ENCODE data around the gene LMBR1. TPM values are rescaled to one million over a fixed set of nuclear protein-coding genes. Genes with fewer than 3 reads are reported as not detected.
"Not testable (repeated sequence)": the region's sequence is repeated elsewhere in the genome, so short reads cannot be mapped to it uniquely, and the experiment has no call there.

Gene LMBR1
- total and polyA plus RNA-seq, 2 of the 4 experiments (the other 2 are of a cell fraction): 11.9 to 19.9 TPM

DNA sequence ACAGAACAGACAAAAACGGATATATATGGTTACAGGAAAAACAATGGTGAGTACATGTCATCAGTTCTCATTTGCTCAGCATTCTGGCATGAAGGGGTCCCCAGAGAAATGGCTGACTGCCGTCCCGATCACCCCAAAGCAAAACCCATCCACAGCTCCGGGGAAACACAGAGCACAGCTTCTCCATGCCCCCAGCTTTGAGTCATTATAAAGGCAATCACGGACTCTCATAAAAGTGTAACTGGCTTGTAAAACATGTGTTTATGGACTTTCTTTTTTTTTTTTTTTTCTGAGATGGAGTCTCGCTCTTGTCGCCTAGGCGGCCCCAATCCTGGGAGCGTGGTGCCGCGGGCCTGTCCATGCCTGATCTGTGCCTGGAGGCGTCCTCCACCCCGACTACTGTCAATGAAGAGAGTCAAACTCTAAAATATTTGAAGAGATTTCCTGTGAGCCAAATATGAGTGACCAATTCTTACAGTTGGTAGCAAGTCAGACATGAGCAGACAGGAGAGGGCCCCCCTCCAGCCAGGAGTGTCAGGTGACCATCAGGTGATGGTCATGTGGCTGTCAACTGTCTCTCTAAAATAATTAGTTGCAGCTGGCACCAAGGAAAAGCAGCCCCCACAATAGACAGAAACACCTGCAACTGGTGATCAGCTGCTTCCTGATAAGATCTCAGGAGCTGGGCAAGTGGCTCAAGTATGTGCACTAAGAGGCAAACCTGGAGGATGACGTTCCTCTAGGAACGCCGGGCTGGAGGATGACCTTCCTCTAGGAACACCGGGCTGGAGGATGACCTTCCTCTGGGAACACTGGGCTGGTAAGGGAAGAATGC is 34.8 kb upstream of the LMBR1 start (continued):
- TF ChIP-seq CEBPB (IDR thresholded peaks at IDR 0.05; ENCODE audit: low read depth, low read length): no peak

DNA sequence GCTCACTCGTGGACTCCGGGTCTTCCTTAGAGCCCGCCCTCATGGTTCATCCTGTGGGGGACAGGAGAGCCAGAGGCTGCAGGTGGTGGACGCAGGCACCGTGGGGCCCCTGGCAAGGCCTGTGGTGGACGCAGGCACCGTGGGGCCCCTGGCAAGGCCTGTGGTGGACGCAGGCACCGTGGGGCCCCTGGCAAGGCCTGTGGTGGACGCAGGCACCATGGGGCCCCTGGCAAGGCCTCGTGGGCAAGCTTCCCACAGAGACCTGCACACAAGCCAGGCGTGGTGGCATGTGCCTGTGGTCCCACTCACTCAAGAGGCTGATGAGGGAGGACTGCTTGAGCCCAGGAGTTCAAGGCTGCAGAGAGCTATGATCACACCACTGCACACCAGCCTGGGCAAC is 32.8 kb upstream of the LMBR1 start:
- H3K4me1 ChIP-seq (ENCODE audit: control insufficient read depth, insufficient read depth, low read length); H2AK5ac ChIP-seq (ENCODE audit: low read depth, low read length); ATAC-seq (ENCODE audit: low read depth); H4K5ac ChIP-seq (ENCODE audit: low read depth, low read length); POLR2A ChIA-PET (ENCODE audit: unreplicated experiment); H4K91ac ChIP-seq (ENCODE audit: insufficient read depth, low read depth, low read length); H3K9me1 ChIP-seq (ENCODE audit: insufficient read depth, low read length); H2BK120ac ChIP-seq (ENCODE audit: low read depth, low read length); CTCF ChIA-PET; H3K27ac ChIP-seq (ENCODE audit: insufficient read depth, low read length); H3K14ac ChIP-seq (replicated peaks; ENCODE audit: low read depth, low read length); H3K27me3 ChIP-seq (ENCODE audit: control insufficient read depth, insufficient read depth, low read length); H3K79me1 ChIP-seq (ENCODE audit: low read depth in 1 of 2, low read length in 2 of 2); H3K4ac ChIP-seq (ENCODE audit: low read depth, low read length); dilution Hi-C loops (cut with HindIII; ENCODE audit: low sequenced_read_pairs, unreplicated experiment); BruUV-seq (replicated peaks); in situ Hi-C loops (cut with MboI; ENCODE audit: low sequenced_read_pairs); H3K56ac ChIP-seq (ENCODE audit: extremely low read depth, insufficient read depth, low read length); H2BK5ac ChIP-seq (ENCODE audit: low read depth, low read length, poor library complexity, severe bottlenecking); H2AFZ ChIP-seq (replicated peaks; ENCODE audit: low read length, poor library complexity); DNase-seq; H3K4me3 ChIP-seq (ENCODE audit: insufficient read depth, low read depth, low read length); H4K8ac ChIP-seq (ENCODE audit: low read depth in 2 of 2, low read length in 2 of 2); H3K4me2 ChIP-seq (ENCODE audit: low read depth, low read length); H3K9ac ChIP-seq (ENCODE audit: low read depth, low read length); H2AK9ac ChIP-seq (replicated peaks; ENCODE audit: low read depth, low read length, poor library complexity); H3K9me3 ChIP-seq (ENCODE audit: control insufficient read depth, insufficient read depth, low read length); H2BK20ac ChIP-seq (ENCODE audit: low read depth, low read length); H4K20me1 ChIP-seq (ENCODE audit: insufficient read depth, low read length); H3K23ac ChIP-seq (ENCODE audit: low read depth, low read length); intact Hi-C loops (cut with micrococcal nuclease); H3K36me3 ChIP-seq (ENCODE audit: control insufficient read depth, insufficient read depth, low read length); H2BK15ac ChIP-seq (ENCODE audit: low read depth, low read length); H3K18ac ChIP-seq (ENCODE audit: low read depth, low read length): not testable (repeated sequence)
- no CpG with 5 or more reads among the region's 12 CpGs for WGBS, 2 experiments (ENCODE audit: extremely low coverage in 2 of 2, insufficient read length in 1 of 2)

DNA sequence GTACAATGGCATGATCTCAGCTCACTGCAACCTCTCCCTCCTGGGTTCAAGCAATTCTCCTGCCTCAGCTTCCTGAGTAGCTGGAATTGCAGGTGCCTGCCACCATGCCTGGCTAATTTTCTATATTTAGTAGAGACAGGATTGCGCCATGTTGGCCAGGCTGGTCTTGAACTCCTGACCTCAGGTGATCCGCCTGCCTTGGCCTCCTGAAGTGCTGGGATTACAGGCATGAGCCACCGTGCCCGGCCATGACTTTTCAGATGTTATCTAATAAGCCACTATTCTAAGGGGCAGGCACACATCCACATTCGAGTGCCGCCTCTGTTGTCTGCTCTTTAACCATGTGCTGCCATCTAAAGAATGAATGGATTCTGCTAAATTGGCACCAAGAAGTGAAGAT is 29.3 kb upstream of the LMBR1 start:
- H2AK9ac ChIP-seq (replicated peaks; ENCODE audit: low read depth, low read length, poor library complexity); H2BK20ac ChIP-seq (ENCODE audit: low read depth, low read length); H3K9ac ChIP-seq (ENCODE audit: low read depth, low read length); ATAC-seq (ENCODE audit: low read depth); H4K8ac ChIP-seq (ENCODE audit: low read depth in 2 of 2, low read length in 2 of 2); H2BK5ac ChIP-seq (ENCODE audit: low read depth, low read length, poor library complexity, severe bottlenecking); dilution Hi-C loops (cut with HindIII; ENCODE audit: low sequenced_read_pairs, unreplicated experiment); H3K36me3 ChIP-seq (ENCODE audit: control insufficient read depth, insufficient read depth, low read length); H2AFZ ChIP-seq (replicated peaks; ENCODE audit: low read length, poor library complexity); H3K14ac ChIP-seq (replicated peaks; ENCODE audit: low read depth, low read length); H4K20me1 ChIP-seq (ENCODE audit: insufficient read depth, low read length); H3K4ac ChIP-seq (ENCODE audit: low read depth, low read length); DNase-seq; H3K79me1 ChIP-seq (ENCODE audit: low read depth in 1 of 2, low read length in 2 of 2); H3K27me3 ChIP-seq (ENCODE audit: control insufficient read depth, insufficient read depth, low read length); H3K27ac ChIP-seq (ENCODE audit: insufficient read depth, low read length); H3K23ac ChIP-seq (ENCODE audit: low read depth, low read length); H3K4me2 ChIP-seq (ENCODE audit: low read depth, low read length); H2BK120ac ChIP-seq (ENCODE audit: low read depth, low read length); H3K9me3 ChIP-seq (ENCODE audit: control insufficient read depth, insufficient read depth, low read length); POLR2A ChIA-PET (ENCODE audit: unreplicated experiment); H4K91ac ChIP-seq (ENCODE audit: insufficient read depth, low read depth, low read length); H3K4me3 ChIP-seq (ENCODE audit: insufficient read depth, low read depth, low read length); H3K18ac ChIP-seq (ENCODE audit: low read depth, low read length); H3K9me1 ChIP-seq (ENCODE audit: insufficient read depth, low read length); H3K56ac ChIP-seq (ENCODE audit: extremely low read depth, insufficient read depth, low read length); intact Hi-C loops (cut with micrococcal nuclease); in situ Hi-C loops (cut with MboI; ENCODE audit: low sequenced_read_pairs); CTCF ChIA-PET; H2BK15ac ChIP-seq (ENCODE audit: low read depth, low read length); H3K4me1 ChIP-seq (ENCODE audit: control insufficient read depth, insufficient read depth, low read length); H2AK5ac ChIP-seq (ENCODE audit: low read depth, low read length); BruUV-seq (replicated peaks); H4K5ac ChIP-seq (ENCODE audit: low read depth, low read length): not testable (repeated sequence)
- 65% methylated on average over 2 of the region's 6 CpGs; no CpG with 5 or more reads in 1 of the 2 experiments for WGBS, 2 experiments (ENCODE audit: extremely low coverage in 2 of 2, insufficient read length in 1 of 2)

Data from IMR-90 (cell line).